GM10248 (cell line): ENCODE measurements around the gene DLG2.

Experiments used
- CTCF ChIA-PET: fragments of 300-600 bp; sonication (Branson Sonifier 250); formaldehyde crosslinking; extraction: SDS; loops from one replicate; lab custom pipeline; 2021; ENCODE audit warnings: antibody characterized with exemption; lab: Yijun Ruan, JAX
- POLR2A ChIA-PET: fragments of 350-650 bp; sonication (Branson Sonifier 250); formaldehyde crosslinking; extraction: SDS; loops from one replicate; lab custom pipeline; 2020; ENCODE audit warnings: antibody characterized with exemption; lab: Yijun Ruan, JAX
- DNase-seq: peaks from one replicate; pipeline ENCODE4 v3.0.0; 2012; ENCODE audit errors: extremely low spot score
- CTCF ChIP-seq: IDR thresholded peaks from 2 replicates; pipeline ENCODE4 v1.5.1; 2012; ENCODE audit warnings: mild to moderate bottlenecking, low read depth; ENCODE audit errors: extremely low read depth, missing control alignments, control extremely low read depth

DLG2 gene

GRCh38 chr11:85045716-85046115, 581.4 kb downstream of the DLG2 start:
- ChIA-PET CTCF (interaction anchor here (1.1 kb wide), 1 partner anchor 155 kb away, joined by 3 read pairs; no protein-coding TSS in a partner anchor), POLR2A (no interaction called here)

GRCh38 chr11:85044911-85045310, 582.2 kb downstream of the DLG2 start:
- no peak for DNase-seq
- TF ChIP-seq CTCF, result no peak
- ChIA-PET POLR2A (no interaction called here), CTCF (interaction anchor here (1.1 kb wide), 1 partner anchor 155 kb away, joined by 3 read pairs; no protein-coding TSS in a partner anchor)

More at GRCh38 chr11:85045716-85046115, 581.4 kb downstream of the DLG2 start:
- TF ChIP-seq CTCF, result no peak
- DNase-seq, result no peak

GRCh38 chr11:85042361-85042760, 584.8 kb downstream of the DLG2 start:
- no peak for DNase-seq
- no peak for TF ChIP-seq CTCF
- POLR2A ChIA-PET, result no interaction called here
- CTCF ChIA-PET, result no interaction called here

- ChIA-PET CTCF (no interaction called here), POLR2A (no interaction called here)
- DNase-seq, result no peak
- TF ChIP-seq CTCF, result no peak
Observed at GRCh38 chr11:85040166-85040565, 587.0 kb downstream of the DLG2 start.

GRCh38 chr11:85029964-85030363, 597.2 kb downstream of the DLG2 start:
- no peak for TF ChIP-seq CTCF
- POLR2A ChIA-PET, result no interaction called here
- CTCF ChIA-PET, result interaction anchor here (1.7 kb wide), 1 partner anchor 17 kb away, joined by 3 read pairs; no protein-coding TSS in a partner anchor
- no peak for DNase-seq

- TF ChIP-seq CTCF, result no peak
- POLR2A ChIA-PET, result no interaction called here
- CTCF ChIA-PET, result interaction anchor here (1.7 kb wide), 1 partner anchor 18 kb away, joined by 3 read pairs; no protein-coding TSS in a partner anchor
- DNase-seq, result no peak
Observed at GRCh38 chr11:85028329-85029101, 598.6 kb downstream of the DLG2 start.
